GM23338 (cell line): ENCODE data around the gene ATP9A. TPM values are rescaled to one million over a fixed set of nuclear protein-coding genes. Genes with fewer than 3 reads are reported as not detected.

Source experiments
- ATAC-seq: fragments of 200-7000 bp; cut with Tn5 transposase; 3 replicates; pipeline ENCODE4 v1.9.1; 2020
- DNase-seq: peaks from one replicate; pipeline ENCODE4 v3.0.0-alpha.2; 2015; ENCODE audit warnings: low spot score
- H2AFZ ChIP-seq: fragments of 200-600 bp; sonication (generic); 2 replicates; pipeline ENCODE4 v1.8.0; 2016; ENCODE audit warnings: antibody characterized with exemption, mild to moderate bottlenecking, moderate library complexity
- H3F3A ChIP-seq: fragments of 200-600 bp; sonication (generic); replicated peaks from 2 replicates; pipeline ENCODE4 v1.8.0; 2017; ENCODE audit warnings: antibody characterized with exemption, mixed run types, low read depth
- H3K27ac ChIP-seq: fragments of 200-600 bp; sonication (generic); 2 replicates; pipeline ENCODE4 v1.6.1; 2016; ENCODE audit warnings: low read depth
- H3K27me3 ChIP-seq: fragments of 200-600 bp; sonication (generic); 2 replicates; pipeline ENCODE4 v1.8.0; 2016; ENCODE audit warnings: mild to moderate bottlenecking, mixed run types, moderate library complexity; ENCODE audit not compliant: insufficient read depth
- H3K36me3 ChIP-seq: fragments of 200-600 bp; sonication (generic); 2 replicates; pipeline ENCODE4 v1.8.0; 2016; ENCODE audit warnings: mild to moderate bottlenecking; ENCODE audit not compliant: insufficient read depth
- H3K4me1 ChIP-seq: fragments of 200-600 bp; sonication (generic); 2 replicates; pipeline ENCODE4 v1.8.0; 2016; ENCODE audit warnings: mild to moderate bottlenecking, moderate library complexity; ENCODE audit not compliant: insufficient read depth
- H3K4me2 ChIP-seq: fragments of 200-600 bp; sonication (generic); 2 replicates; pipeline ENCODE4 v1.7.1; 2017; ENCODE audit warnings: mixed run types
- H3K4me3 ChIP-seq: fragments of 200-600 bp; sonication (generic); 2 replicates; pipeline ENCODE4 v1.6.1; 2016; ENCODE audit warnings: mixed run types
- H3K79me2 ChIP-seq: fragments of 200-600 bp; sonication (generic); replicated peaks from 2 replicates; pipeline ENCODE4 v1.8.0; 2017; ENCODE audit warnings: mild to moderate bottlenecking; ENCODE audit not compliant: insufficient read depth
- H3K9me2 ChIP-seq: fragments of 200-600 bp; sonication (generic); 2 replicates; pipeline ENCODE4 v1.8.0; 2017; ENCODE audit not compliant: insufficient read depth
- H4K20me1 ChIP-seq: fragments of 200-600 bp; sonication (generic); replicated peaks from 2 replicates; pipeline ENCODE4 v1.8.0; 2017; ENCODE audit warnings: mild to moderate bottlenecking; ENCODE audit not compliant: insufficient read depth
- H3K27ac Mint-ChIP-seq: 2 replicates; pipeline ENCODE4 v1.8.0; 2020; ENCODE audit warnings: inconsistent platforms, mild to moderate bottlenecking, moderate library complexity, mixed read lengths
- H3K27me3 Mint-ChIP-seq: 3 replicates; pipeline ENCODE4 v1.8.0; 2022; ENCODE audit warnings: low read depth, mild to moderate bottlenecking, moderate library complexity, mixed read lengths, inconsistent platforms; ENCODE audit not compliant: insufficient read depth, poor library complexity
- H3K36me3 Mint-ChIP-seq: 3 replicates; pipeline ENCODE4 v1.8.0; 2021; ENCODE audit warnings: low read depth, mild to moderate bottlenecking, inconsistent platforms, moderate library complexity, mixed read lengths
- H3K4me1 Mint-ChIP-seq: 3 replicates; pipeline ENCODE4 v1.8.0; 2020; ENCODE audit warnings: mild to moderate bottlenecking, inconsistent platforms, mixed read lengths
- H3K4me3 Mint-ChIP-seq: 3 replicates; pipeline ENCODE4 v1.8.0; 2021; ENCODE audit warnings: moderate library complexity, mild to moderate bottlenecking, inconsistent platforms, mixed read lengths
- H3K9me3 Mint-ChIP-seq: 3 replicates; pipeline ENCODE4 v1.8.0; 2020; ENCODE audit warnings: moderate library complexity, mild to moderate bottlenecking, inconsistent platforms, mixed read lengths
- EZH2phosphoT487 ChIP-seq: fragments of 200-600 bp; sonication (generic); IDR thresholded peaks from one replicate; pipeline ENCODE4 v1.8.1; 2018; ENCODE audit warnings: antibody characterized with exemption; ENCODE audit not compliant: unreplicated experiment
- ZNF114 ChIP-seq: fragments of 250-450 bp; sonication (Bioruptor Pico); IDR thresholded peaks from 2 replicates; pipeline ENCODE4 v1.5.0; 2020; ENCODE audit warnings: mild to moderate bottlenecking, moderate library complexity
- ZNF331 ChIP-seq: fragments of 250-450 bp; sonication (Bioruptor Pico); IDR thresholded peaks from 2 replicates; pipeline ENCODE4 v1.5.0; 2020; ENCODE audit warnings: low read depth, mild to moderate bottlenecking, moderate library complexity
- polyA plus RNA-seq: library from polyadenylated mRNA; unstranded; fragments of >200 nt; fragmentation: Nextera tagmentation; extraction: Ambion mirVana; gene quantifications from 2 replicates; pipeline ENCODE4 v1.2.1, GENCODE V29; 2016
- total RNA-seq: library from RNA; depleted of rRNA; stranded (reverse); fragments of >200 nt; shearing (Covaris generic); gene quantifications from 2 replicates; pipeline ENCODE4 v1.2.3, GENCODE V29; 2014
- TF ChIP-seq, protein P1 (sequence below): fragments of 250-450 bp; sonication (Bioruptor Pico); IDR thresholded peaks from 2 replicates; pipeline ENCODE4 v1.5.0; 2020; ENCODE audit warnings: mild to moderate bottlenecking, moderate library complexity
- TF ChIP-seq, protein P2 (sequence below): IDR thresholded peaks from one replicate; pipeline ENCODE4 v1.6.1; 2018; ENCODE audit warnings: antibody characterized with exemption; ENCODE audit not compliant: unreplicated experiment

ATP9A gene
- total and polyA plus RNA-seq, 2 experiments from 2014 or later: 0.94 to 5.9 TPM

DNA sequence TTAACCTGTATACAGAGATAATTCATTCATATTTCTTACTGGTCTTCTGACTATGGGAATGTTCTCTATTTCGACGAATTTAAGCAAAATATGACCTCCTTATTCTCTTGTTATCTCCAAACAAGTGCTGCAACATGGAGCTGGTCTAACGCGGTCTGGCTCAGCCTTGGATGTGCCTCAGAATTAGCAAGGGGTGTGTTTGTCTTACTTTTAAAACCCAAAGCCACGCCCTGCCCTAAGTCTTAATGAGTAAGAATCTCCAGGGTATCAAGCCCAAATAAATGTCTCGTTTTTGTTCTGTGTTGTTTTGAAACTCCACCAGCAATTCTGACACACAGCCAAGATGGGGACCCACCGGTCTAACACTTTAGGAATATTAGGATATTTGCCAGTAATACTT, 99.2 kb downstream of the ATP9A start (continued):
- TF ChIP-seq, protein P1, sequence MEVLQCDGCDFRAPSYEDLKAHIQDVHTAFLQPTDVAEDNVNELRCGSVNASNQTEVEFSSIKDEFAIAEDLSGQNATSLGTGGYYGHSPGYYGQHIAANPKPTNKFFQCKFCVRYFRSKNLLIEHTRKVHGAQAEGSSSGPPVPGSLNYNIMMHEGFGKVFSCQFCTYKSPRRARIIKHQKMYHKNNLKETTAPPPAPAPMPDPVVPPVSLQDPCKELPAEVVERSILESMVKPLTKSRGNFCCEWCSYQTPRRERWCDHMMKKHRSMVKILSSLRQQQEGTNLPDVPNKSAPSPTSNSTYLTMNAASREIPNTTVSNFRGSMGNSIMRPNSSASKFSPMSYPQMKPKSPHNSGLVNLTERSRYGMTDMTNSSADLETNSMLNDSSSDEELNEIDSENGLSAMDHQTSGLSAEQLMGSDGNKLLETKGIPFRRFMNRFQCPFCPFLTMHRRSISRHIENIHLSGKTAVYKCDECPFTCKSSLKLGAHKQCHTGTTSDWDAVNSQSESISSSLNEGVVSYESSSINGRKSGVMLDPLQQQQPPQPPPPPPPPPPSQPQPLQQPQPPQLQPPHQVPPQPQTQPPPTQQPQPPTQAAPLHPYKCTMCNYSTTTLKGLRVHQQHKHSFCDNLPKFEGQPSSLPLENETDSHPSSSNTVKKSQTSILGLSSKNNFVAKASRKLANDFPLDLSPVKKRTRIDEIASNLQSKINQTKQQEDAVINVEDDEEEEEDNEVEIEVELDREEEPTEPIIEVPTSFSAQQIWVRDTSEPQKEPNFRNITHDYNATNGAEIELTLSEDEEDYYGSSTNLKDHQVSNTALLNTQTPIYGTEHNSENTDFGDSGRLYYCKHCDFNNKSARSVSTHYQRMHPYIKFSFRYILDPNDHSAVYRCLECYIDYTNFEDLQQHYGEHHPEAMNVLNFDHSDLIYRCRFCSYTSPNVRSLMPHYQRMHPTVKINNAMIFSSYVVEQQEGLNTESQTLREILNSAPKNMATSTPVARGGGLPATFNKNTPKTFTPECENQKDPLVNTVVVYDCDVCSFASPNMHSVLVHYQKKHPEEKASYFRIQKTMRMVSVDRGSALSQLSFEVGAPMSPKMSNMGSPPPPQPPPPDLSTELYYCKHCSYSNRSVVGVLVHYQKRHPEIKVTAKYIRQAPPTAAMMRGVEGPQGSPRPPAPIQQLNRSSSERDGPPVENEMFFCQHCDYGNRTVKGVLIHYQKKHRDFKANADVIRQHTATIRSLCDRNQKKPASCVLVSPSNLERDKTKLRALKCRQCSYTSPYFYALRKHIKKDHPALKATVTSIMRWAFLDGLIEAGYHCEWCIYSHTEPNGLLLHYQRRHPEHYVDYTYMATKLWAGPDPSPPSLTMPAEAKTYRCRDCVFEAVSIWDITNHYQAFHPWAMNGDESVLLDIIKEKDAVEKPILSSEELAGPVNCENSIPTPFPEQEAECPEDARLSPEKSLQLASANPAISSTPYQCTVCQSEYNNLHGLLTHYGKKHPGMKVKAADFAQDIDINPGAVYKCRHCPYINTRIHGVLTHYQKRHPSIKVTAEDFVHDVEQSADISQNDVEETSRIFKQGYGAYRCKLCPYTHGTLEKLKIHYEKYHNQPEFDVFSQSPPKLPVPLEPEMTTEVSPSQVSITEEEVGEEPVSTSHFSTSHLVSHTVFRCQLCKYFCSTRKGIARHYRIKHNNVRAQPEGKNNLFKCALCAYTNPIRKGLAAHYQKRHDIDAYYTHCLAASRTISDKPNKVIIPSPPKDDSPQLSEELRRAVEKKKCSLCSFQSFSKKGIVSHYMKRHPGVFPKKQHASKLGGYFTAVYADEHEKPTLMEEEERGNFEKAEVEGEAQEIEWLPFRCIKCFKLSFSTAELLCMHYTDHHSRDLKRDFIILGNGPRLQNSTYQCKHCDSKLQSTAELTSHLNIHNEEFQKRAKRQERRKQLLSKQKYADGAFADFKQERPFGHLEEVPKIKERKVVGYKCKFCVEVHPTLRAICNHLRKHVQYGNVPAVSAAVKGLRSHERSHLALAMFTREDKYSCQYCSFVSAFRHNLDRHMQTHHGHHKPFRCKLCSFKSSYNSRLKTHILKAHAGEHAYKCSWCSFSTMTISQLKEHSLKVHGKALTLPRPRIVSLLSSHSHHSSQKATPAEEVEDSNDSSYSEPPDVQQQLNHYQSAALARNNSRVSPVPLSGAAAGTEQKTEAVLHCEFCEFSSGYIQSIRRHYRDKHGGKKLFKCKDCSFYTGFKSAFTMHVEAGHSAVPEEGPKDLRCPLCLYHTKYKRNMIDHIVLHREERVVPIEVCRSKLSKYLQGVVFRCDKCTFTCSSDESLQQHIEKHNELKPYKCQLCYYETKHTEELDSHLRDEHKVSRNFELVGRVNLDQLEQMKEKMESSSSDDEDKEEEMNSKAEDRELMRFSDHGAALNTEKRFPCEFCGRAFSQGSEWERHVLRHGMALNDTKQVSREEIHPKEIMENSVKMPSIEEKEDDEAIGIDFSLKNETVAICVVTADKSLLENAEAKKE (CRISPR knock-in tag): no peak
- TF ChIP-seq ZNF114 (CRISPR knock-in tag): no peak

DNA sequence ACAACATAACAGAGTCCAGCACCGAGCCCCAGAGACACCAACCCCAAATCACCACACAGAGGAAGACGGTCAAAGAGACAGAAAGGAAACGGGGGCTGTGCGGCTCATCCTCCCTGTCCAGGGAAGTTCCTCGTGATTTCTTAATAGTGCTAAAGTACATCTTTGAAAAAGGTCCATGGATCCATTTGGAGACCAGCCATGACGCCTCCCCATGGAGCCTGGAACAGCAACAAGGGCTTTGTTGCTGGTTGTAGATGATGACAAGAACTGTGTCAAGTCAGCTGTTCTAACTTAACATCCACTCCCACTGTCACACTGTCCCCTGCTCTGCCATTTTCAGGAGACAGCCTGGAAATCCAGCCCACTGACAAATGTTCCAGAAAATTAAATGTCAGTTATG, 99.7 kb downstream of the ATP9A start:
- Histone ChIP-seq H3K4me3 (no peak overlapping the region), H2AFZ (no peak overlapping the region), H3K79me2 (no peaks in the 10 kb centered on the region), H3K36me3 (no peaks in the 10 kb centered on the region), H3K9me2 (no peaks in the 10 kb centered on the region), H3K27me3 (no peaks in the 10 kb centered on the region), H3F3A (no peaks in the 10 kb centered on the region), H3K4me1 (no peaks in the 10 kb centered on the region), H4K20me1 (no peaks in the 10 kb centered on the region), H3K27ac (no peak overlapping the region), H3K4me2 (no peak overlapping the region)
- no peaks in the 10 kb centered on the region for H3K9me3 Mint-ChIP-seq
- no peak overlapping the region for H3K4me3 Mint-ChIP-seq
- H3K4me1 Mint-ChIP-seq: no peaks in the 10 kb centered on the region; the same call in 1 of the 3 replicates
- no peak for ATAC-seq
- no peak for DNase-seq
- H3K27ac Mint-ChIP-seq: no peak overlapping the region
- no peaks in the 10 kb centered on the region; the same call in 2 of the 3 replicates for H3K36me3 Mint-ChIP-seq
- H3K27me3 Mint-ChIP-seq: no peaks in the 10 kb centered on the region
- no peak for TF ChIP-seq ZNF331 (CRISPR knock-in tag)
- TF ChIP-seq, protein P2, sequence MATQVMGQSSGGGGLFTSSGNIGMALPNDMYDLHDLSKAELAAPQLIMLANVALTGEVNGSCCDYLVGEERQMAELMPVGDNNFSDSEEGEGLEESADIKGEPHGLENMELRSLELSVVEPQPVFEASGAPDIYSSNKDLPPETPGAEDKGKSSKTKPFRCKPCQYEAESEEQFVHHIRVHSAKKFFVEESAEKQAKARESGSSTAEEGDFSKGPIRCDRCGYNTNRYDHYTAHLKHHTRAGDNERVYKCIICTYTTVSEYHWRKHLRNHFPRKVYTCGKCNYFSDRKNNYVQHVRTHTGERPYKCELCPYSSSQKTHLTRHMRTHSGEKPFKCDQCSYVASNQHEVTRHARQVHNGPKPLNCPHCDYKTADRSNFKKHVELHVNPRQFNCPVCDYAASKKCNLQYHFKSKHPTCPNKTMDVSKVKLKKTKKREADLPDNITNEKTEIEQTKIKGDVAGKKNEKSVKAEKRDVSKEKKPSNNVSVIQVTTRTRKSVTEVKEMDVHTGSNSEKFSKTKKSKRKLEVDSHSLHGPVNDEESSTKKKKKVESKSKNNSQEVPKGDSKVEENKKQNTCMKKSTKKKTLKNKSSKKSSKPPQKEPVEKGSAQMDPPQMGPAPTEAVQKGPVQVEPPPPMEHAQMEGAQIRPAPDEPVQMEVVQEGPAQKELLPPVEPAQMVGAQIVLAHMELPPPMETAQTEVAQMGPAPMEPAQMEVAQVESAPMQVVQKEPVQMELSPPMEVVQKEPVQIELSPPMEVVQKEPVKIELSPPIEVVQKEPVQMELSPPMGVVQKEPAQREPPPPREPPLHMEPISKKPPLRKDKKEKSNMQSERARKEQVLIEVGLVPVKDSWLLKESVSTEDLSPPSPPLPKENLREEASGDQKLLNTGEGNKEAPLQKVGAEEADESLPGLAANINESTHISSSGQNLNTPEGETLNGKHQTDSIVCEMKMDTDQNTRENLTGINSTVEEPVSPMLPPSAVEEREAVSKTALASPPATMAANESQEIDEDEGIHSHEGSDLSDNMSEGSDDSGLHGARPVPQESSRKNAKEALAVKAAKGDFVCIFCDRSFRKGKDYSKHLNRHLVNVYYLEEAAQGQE: no peak
- no peak for TF ChIP-seq EZH2phosphoT487
- TF ChIP-seq, protein P1 (CRISPR knock-in tag): no peak
